Hematopoietic multipotent progenitor cell treated with erythropoietin and hydrocortisone succinate and interleukin-3 and kit ligand, for 4 days (in vitro differentiated cells): Measurements from ENCODE around the gene MTCL3.

ENCODE experiments used
- DNase-seq: peaks from one replicate; pipeline ENCODE4 v3.0.0-alpha.2; 2015

MTCL3 gene

GRCh38 chr6:127514773-127515227 is 4.3 kb downstream of the MTCL3 start:
- DNase-seq, result no peak

- DNase-seq, result no peak
Observed at GRCh38 chr6:127514179-127514772, 4.9 kb downstream of the MTCL3 start.

- DNase-seq, result no peak
Observed at GRCh38 chr6:127513425-127513824, 5.7 kb downstream of the MTCL3 start.

- DNase-seq, result no peak
Observed at GRCh38 chr6:127510876-127511275, 8.3 kb downstream of the MTCL3 start.

- no peak for DNase-seq
Observed at GRCh38 chr6:127506894-127507293, 12.2 kb downstream of the MTCL3 start.

- DNase-seq, result no peak
Observed at GRCh38 chr6:127503022-127503421, 16.1 kb downstream of the MTCL3 start.

- DNase-seq, result no peak
Observed at GRCh38 chr6:127497410-127497809, 21.7 kb downstream of the MTCL3 start.

GRCh38 chr6:127496471-127496870 is 22.7 kb downstream of the MTCL3 start:
- DNase-seq, result no peak

- DNase-seq, result no peak
Observed at GRCh38 chr6:127494240-127494767, 24.8 kb downstream of the MTCL3 start.

- DNase-seq, result no peak
Observed at GRCh38 chr6:127489248-127489647, 29.9 kb downstream of the MTCL3 start.

- DNase-seq, result no peak
Observed at GRCh38 chr6:127486934-127487333, 32.2 kb downstream of the MTCL3 start.

GRCh38 chr6:127484212-127484863 is 34.8 kb downstream of the MTCL3 start:
- peak; percentile 25 for DNase-seq

- DNase-seq, result no peak
Observed at GRCh38 chr6:127483399-127484055, 35.6 kb downstream of the MTCL3 start.

- no peak for DNase-seq
Observed at GRCh38 chr6:127482325-127482724, 36.8 kb downstream of the MTCL3 start.

GRCh38 chr6:127481628-127482027 is 37.5 kb downstream of the MTCL3 start:
- no peak for DNase-seq

GRCh38 chr6:127481111-127481510 is 38.0 kb downstream of the MTCL3 start:
- no peak for DNase-seq

- DNase-seq, result no peak
Observed at GRCh38 chr6:127477658-127478057, 41.5 kb downstream of the MTCL3 start.

GRCh38 chr6:127475823-127476176 is 43.3 kb downstream of the MTCL3 start:
- no peak for DNase-seq

GRCh38 chr6:127475135-127475822 is 43.9 kb downstream of the MTCL3 start:
- no peak for DNase-seq

GRCh38 chr6:127471379-127472255 is 47.5 kb downstream of the MTCL3 start:
- no peak for DNase-seq

GRCh38 chr6:127468936-127469335 is 50.2 kb downstream of the MTCL3 start:
- DNase-seq, result no peak

- DNase-seq, result no peak
Observed at GRCh38 chr6:127466416-127466815, 52.7 kb downstream of the MTCL3 start.
